DOHH2 (cell line): Measurements from ENCODE around the gene CBFA2T3.

ENCODE experiments used
- CTCF ChIP-seq: fragments of 200-600 bp; sonication (generic); IDR thresholded peaks from one replicate; pipeline ENCODE4 v1.5.1; 2014; ENCODE audit warnings: antibody characterized with exemption, mild to moderate bottlenecking, low read depth, low read length; ENCODE audit not compliant: poor library complexity, severe bottlenecking
- EZH2phosphoT487 ChIP-seq: fragments of 200-600 bp; sonication (generic); IDR thresholded peaks from 2 replicates; pipeline ENCODE4 v1.6.1; 2017; ENCODE audit warnings: borderline replicate concordance, mild to moderate bottlenecking, antibody characterized with exemption, low read length, moderate library complexity, mixed read lengths

DNA sequence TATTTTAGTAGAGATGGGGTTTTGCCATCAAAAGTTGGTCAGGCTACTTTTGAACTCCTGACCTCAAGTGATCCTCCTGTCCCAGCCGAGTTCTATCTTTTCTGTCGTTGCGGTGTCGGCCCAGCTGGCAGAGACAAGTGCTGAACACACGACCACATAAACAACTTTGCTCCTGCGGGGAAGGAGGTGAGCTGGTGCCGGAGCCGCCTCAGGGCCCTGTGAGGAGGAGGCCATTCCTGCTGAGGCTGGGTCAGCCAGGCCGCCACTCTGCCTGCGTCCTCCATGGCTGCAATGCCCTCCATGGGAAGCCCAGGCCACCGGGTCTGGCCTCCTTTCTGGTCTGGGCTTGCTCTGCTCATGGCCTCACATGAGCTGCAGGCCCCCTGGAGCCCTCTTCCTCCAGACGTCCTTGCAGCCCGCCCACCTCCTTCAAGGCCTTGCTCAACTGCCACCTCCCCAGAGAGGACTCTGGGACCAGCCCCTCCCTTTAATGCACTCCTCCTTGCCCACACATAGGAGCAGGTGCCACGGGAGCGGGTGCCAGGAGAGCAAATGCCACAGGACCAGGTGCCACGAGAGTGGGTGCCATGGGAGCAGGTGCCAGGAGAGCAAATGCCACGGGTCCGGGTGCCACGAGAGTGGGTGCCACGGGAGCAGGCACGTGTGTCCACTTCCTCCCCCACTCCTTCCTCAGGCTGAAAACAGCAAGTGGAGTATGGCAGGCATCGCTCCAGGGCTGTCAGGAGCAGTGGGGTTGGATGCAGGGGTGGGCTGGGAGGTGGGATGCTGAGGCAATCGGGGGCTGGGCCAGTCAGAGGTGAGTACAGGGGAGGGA is 28.4 kb upstream of the CBFA2T3 start:
- no peak for TF ChIP-seq CTCF
- no peak for TF ChIP-seq EZH2phosphoT487
